Measurements from ENCODE around the gene SLC40A1.

DNA sequence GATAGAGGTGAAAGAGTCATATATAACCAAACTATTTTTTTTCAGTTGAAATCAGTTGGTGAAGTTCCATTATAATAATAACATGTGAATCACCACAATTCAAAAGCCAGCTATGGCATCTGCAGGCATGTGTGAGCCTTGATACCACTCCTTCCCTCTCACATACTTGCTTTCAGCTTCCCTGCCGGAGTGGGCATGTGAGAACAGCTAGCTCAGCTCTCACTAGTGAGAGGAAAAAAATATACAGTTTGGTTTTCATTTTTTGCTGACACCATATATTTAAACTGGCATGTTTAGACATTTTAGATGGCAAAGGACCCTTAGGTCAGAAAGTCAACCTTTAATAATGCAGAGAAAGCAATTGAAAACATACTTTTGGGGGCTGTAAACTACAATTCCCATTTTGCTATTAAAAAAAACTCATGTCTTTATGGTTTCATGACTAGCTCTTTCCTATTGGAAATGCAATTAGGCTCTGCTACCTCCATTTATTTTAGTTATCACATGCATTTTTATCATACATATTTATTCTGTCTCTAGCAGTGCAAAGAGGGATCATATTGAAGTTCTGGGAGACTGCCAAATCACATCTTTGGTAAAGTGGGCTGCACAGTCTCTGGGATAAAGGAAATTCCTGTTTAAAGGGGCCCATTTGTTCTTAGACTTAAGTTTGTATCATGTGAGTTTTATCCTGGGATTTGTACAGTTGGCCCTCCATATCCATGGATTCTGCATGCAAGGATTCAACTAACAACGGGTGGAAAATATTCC lies 33.2 kb upstream of the SLC40A1 start:
- TF ChIP-seq KDM1A (IDR thresholded peaks at IDR 0.05; ENCODE audit: borderline replicate concordance) (no peak), YY1 (IDR thresholded peaks at IDR 0.05; ENCODE audit: low read depth, low read length) (no peak), TCF12 (IDR thresholded peaks at IDR 0.05; ENCODE audit: low read depth, low read length) (no peak), SP1 (IDR thresholded peaks at IDR 0.05; ENCODE audit: low read depth, low read length) (no peak)
- TF ChIP-seq, protein P1, sequence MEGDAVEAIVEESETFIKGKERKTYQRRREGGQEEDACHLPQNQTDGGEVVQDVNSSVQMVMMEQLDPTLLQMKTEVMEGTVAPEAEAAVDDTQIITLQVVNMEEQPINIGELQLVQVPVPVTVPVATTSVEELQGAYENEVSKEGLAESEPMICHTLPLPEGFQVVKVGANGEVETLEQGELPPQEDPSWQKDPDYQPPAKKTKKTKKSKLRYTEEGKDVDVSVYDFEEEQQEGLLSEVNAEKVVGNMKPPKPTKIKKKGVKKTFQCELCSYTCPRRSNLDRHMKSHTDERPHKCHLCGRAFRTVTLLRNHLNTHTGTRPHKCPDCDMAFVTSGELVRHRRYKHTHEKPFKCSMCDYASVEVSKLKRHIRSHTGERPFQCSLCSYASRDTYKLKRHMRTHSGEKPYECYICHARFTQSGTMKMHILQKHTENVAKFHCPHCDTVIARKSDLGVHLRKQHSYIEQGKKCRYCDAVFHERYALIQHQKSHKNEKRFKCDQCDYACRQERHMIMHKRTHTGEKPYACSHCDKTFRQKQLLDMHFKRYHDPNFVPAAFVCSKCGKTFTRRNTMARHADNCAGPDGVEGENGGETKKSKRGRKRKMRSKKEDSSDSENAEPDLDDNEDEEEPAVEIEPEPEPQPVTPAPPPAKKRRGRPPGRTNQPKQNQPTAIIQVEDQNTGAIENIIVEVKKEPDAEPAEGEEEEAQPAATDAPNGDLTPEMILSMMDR (IDR thresholded peaks at IDR 0.05 in 2 of 3, conservative IDR thresholded peaks at IDR 0.05 in 1 of 3; ENCODE audit: control insufficient read depth in 2 of 3, extremely low read depth in 1 of 3, insufficient read depth in 1 of 3, low read depth in 3 of 3, low read length in 3 of 3), result no peak

Data from GM12878 (cell line).